H1 (cell line): Measurements from ENCODE around the gene GAS6. TPM values are rescaled to one million over a fixed set of nuclear protein-coding genes. Genes with fewer than 3 reads are reported as not detected.

ENCODE experiments used
- CTCF ChIA-PET: fragments of 300-600 bp; sonication (Branson Sonifier 250); formaldehyde crosslinking; loops from one replicate; lab custom pipeline; 2021; ENCODE audit not compliant: partially characterized antibody; lab: Charles Lee
- POLR2A ChIA-PET: fragments of 300-600 bp; sonication (Branson Sonifier 250); formaldehyde crosslinking; loops from one replicate; lab custom pipeline; 2021; ENCODE audit warnings: inconsistent platforms; ENCODE audit not compliant: partially characterized antibody; lab: Charles Lee
- DNase-seq, 2 experiments: peaks; one replicate each; pipeline versions ENCODE4 v3.0.0 to v3.0.0-alpha.2; 2010 to 2022; ENCODE audit warnings: low spot score in 2 of 2, low read depth in 1 of 2, mixed read lengths in 1 of 2
- FAIRE-seq: peaks from 2 replicates; lab custom pipeline; 2011; peaks lifted over from hg19 to GRCh38; lab: Jason Lieb, UNC
- H2AFZ ChIP-seq: 2 replicates; pipeline ENCODE4 v1.8.1; 2012; ENCODE audit warnings: low read length, inconsistent platforms
- H2AK5ac ChIP-seq: 2 replicates; pipeline ENCODE4 v1.6.1; 2013; ENCODE audit warnings: low read depth, low read length
- H2BK120ac ChIP-seq: replicated peaks from 2 replicates; pipeline ENCODE3; 2013; ENCODE audit warnings: low read depth, low read length, inconsistent platforms
- H2BK12ac ChIP-seq: 2 replicates; pipeline ENCODE4 v1.6.1; 2013; ENCODE audit warnings: low read depth, low read length
- H2BK15ac ChIP-seq: 2 replicates; pipeline ENCODE4 v1.6.1; 2013; ENCODE audit warnings: low read length
- H2BK20ac ChIP-seq: 2 replicates; pipeline ENCODE4 v1.6.1; 2013; ENCODE audit warnings: low read length
- H2BK5ac ChIP-seq: 2 replicates; pipeline ENCODE4 v1.6.1; 2013; ENCODE audit warnings: low read depth, low read length
- H3K14ac ChIP-seq: 2 replicates; pipeline ENCODE4 v1.6.1; 2013; ENCODE audit warnings: inconsistent platforms; ENCODE audit not compliant: insufficient read length
- H3K18ac ChIP-seq: 2 replicates; pipeline ENCODE4 v1.6.1; 2013; ENCODE audit warnings: low read length; ENCODE audit errors: extremely low read depth
- H3K23ac ChIP-seq: 2 replicates; pipeline ENCODE4 v1.6.1; 2013; ENCODE audit warnings: inconsistent platforms; ENCODE audit not compliant: insufficient read length
- H3K23me2 ChIP-seq: 2 replicates; pipeline ENCODE4 v1.6.1; 2013; ENCODE audit warnings: low read depth, low read length
- H3K27ac ChIP-seq: 2 replicates; pipeline ENCODE4 v1.6.1; 2011; ENCODE audit warnings: low read depth, low read length, inconsistent platforms
- H3K27me3 ChIP-seq, 4 experiments: replicated peaks in 1 of 4; 1 replicate in 1 of 4; 2 replicates in 3 of 4; pipeline versions ENCODE4 v1.6.1 to v1.8.1; 2011 to 2013; ENCODE audit warnings: low read length in 3 of 4, mild to moderate bottlenecking in 3 of 4, inconsistent platforms in 2 of 4, mixed read lengths in 2 of 4, moderate library complexity in 1 of 4; ENCODE audit not compliant: control insufficient read depth in 3 of 4, insufficient read depth in 3 of 4; ENCODE audit errors: extremely low read depth in 1 of 4
- H3K36me3 ChIP-seq, 4 experiments: 2 replicates each; pipeline versions ENCODE4 v1.6.1 to v1.8.1; 2011 to 2013; ENCODE audit warnings: mild to moderate bottlenecking in 4 of 4, low read length in 3 of 4, moderate library complexity in 2 of 4, control low read depth in 1 of 4, inconsistent platforms in 1 of 4; ENCODE audit not compliant: insufficient read depth in 4 of 4, control insufficient read depth in 2 of 4
- H3K4ac ChIP-seq: replicated peaks from 2 replicates; pipeline ENCODE3; 2013; ENCODE audit warnings: low read length, low read depth, mixed read lengths, inconsistent platforms; ENCODE audit not compliant: insufficient read length
- H3K4me1 ChIP-seq, 4 experiments: replicated peaks in 1 of 4; 1 replicate in 1 of 4; 2 replicates in 3 of 4; pipeline versions ENCODE4 v1.6.1 to v1.8.1; 2011 to 2013; ENCODE audit warnings: low read length in 3 of 4, inconsistent platforms in 2 of 4, mixed read lengths in 1 of 4; ENCODE audit not compliant: insufficient read depth in 4 of 4, control insufficient read depth in 3 of 4
- H3K4me2 ChIP-seq, 2 experiments: 2 replicates each; pipeline versions ENCODE4 v1.6.1 to v1.8.1; 2011 to 2013; ENCODE audit warnings: low read depth in 2 of 2, low read length in 2 of 2, control low read depth in 1 of 2, inconsistent platforms in 1 of 2, mild to moderate bottlenecking in 1 of 2; ENCODE audit not compliant: insufficient read depth in 1 of 2
- H3K4me3 ChIP-seq, 4 experiments: fragments of 200-600, 300-600 bp in 1 of 4; sonication (generic), shearing (Covaris generic), sonication (Bioruptor Twin) in 1 of 4; 2 replicates each; pipeline versions ENCODE4 v1.5.1 to v1.8.1; 2011 to 2016; ENCODE audit warnings: low read length in 4 of 4, low read depth in 3 of 4, control low read depth in 2 of 4, inconsistent platforms in 2 of 4, mild to moderate bottlenecking in 2 of 4, mixed read lengths in 1 of 4, moderate library complexity in 1 of 4; ENCODE audit not compliant: insufficient read depth in 2 of 4; ENCODE audit errors: extremely low read depth in 1 of 4
- H3K56ac ChIP-seq: replicated peaks from 2 replicates; pipeline ENCODE3; 2013; ENCODE audit warnings: low read depth, mild to moderate bottlenecking, mixed read lengths, low read length, inconsistent platforms; ENCODE audit not compliant: insufficient read length
- H3K79me1 ChIP-seq: 2 replicates; pipeline ENCODE4 v1.6.1; 2013; ENCODE audit warnings: low read depth, low read length, control low read depth
- H3K79me2 ChIP-seq, 2 experiments: 2 replicates each; pipeline versions ENCODE4 v1.6.1 to v1.8.1; 2012 to 2013; ENCODE audit warnings: low read length in 2 of 2, mild to moderate bottlenecking in 2 of 2, inconsistent platforms in 1 of 2; ENCODE audit not compliant: insufficient read depth in 2 of 2, control insufficient read depth in 1 of 2
- H3K9ac ChIP-seq, 4 experiments: replicated peaks in 1 of 4; 1 replicate in 1 of 4; 2 replicates in 3 of 4; pipeline versions ENCODE4 v1.6.1 to v1.8.1; 2011 to 2013; ENCODE audit warnings: low read depth in 3 of 4, low read length in 3 of 4, control low read depth in 2 of 4, mild to moderate bottlenecking in 2 of 4, moderate library complexity in 2 of 4, inconsistent platforms in 1 of 4; ENCODE audit errors: extremely low read depth in 1 of 4
- H3K9me3 ChIP-seq, 2 experiments: 2 replicates each; pipeline versions ENCODE4 v1.6.1 to v1.8.1; 2012 to 2013; ENCODE audit warnings: mild to moderate bottlenecking in 2 of 2, moderate library complexity in 2 of 2, control low read depth in 1 of 2, inconsistent platforms in 1 of 2, low read depth in 1 of 2, low read length in 1 of 2, mixed read lengths in 1 of 2; ENCODE audit not compliant: insufficient read depth in 2 of 2
- H4K20me1 ChIP-seq, 2 experiments: replicated peaks in 1 of 2; 2 replicates each; pipeline versions ENCODE3 to v1.8.1; 2011 to 2013; ENCODE audit warnings: inconsistent platforms in 2 of 2, low read length in 2 of 2, mild to moderate bottlenecking in 1 of 2; ENCODE audit not compliant: insufficient read depth in 2 of 2, control insufficient read depth in 1 of 2
- H4K5ac ChIP-seq: 2 replicates; pipeline ENCODE4 v1.6.1; 2013; ENCODE audit warnings: low read length, low read depth, mixed read lengths, inconsistent platforms; ENCODE audit not compliant: insufficient read length
- H4K8ac ChIP-seq: 2 replicates; pipeline ENCODE4 v1.8.0; 2013; ENCODE audit warnings: mild to moderate bottlenecking, moderate library complexity, low read length, inconsistent platforms; ENCODE audit not compliant: insufficient read depth; ENCODE audit errors: extremely low read depth
- H4K91ac ChIP-seq: replicated peaks from 2 replicates; pipeline ENCODE3; 2013; ENCODE audit warnings: low read length, mixed read lengths, inconsistent platforms; ENCODE audit not compliant: insufficient read length
- CHD2 ChIP-seq: IDR thresholded peaks from 2 replicates; pipeline ENCODE4 v1.6.1; 2012; ENCODE audit warnings: low read length, improper control_type of control experiment
- FOSL1 ChIP-seq: IDR thresholded peaks from 2 replicates; pipeline ENCODE4 v1.6.1; 2011; ENCODE audit warnings: mild to moderate bottlenecking, low read depth, low read length, moderate library complexity; ENCODE audit not compliant: insufficient read depth
- WGBS, 2 experiments: shearing (Covaris generic) in 1 of 2; methylation state at CpG; one replicate each; pipeline versions ENCODE4 v1.1.6 to v1.1.7; 2013 to 2015; ENCODE audit warnings: low lambda C conversion rate in 2 of 2, mixed read lengths in 2 of 2, inconsistent platforms in 1 of 2, low coverage in 1 of 2, missing lambda C conversion rate in 1 of 2; ENCODE audit not compliant: insufficient replicate concordance in 2 of 2, insufficient coverage in 1 of 2, insufficient read length in 1 of 2; ENCODE audit errors: extremely low coverage in 1 of 2, missing lambda C conversion rate in 1 of 2; 5-methylcytosine and 5-hydroxymethylcytosine counted together
- polyA plus RNA-seq, 7 experiments: library from polyadenylated mRNA; depleted of rRNA in 3 of 7; stranded (reverse) in 5 of 7; unstranded in 2 of 7; fragments of >200 nt in 5 of 7; fragments of 200-250 nt in 2 of 7; gene quantifications; 1 replicate in 5 of 7; 2 replicates in 1 of 7; 4 replicates in 1 of 7; pipeline versions ENCODE4 v1.2.1 to v1.2.3, GENCODE V29; 2011 to 2013; ENCODE audit warnings: missing spikeins in 2 of 7, mixed read lengths in 2 of 7
- total RNA-seq: library from RNA; stranded (reverse); fragmentation: NEBNext Ultra II Directional; extraction: Animal tissue kit (Norgen Biotek cat#: 25700); gene quantifications from 2 replicates; pipeline ENCODE4 v1.2.1, GENCODE V29; 2021

The GAS6 gene
- total and polyA plus RNA-seq, 2 of the 8 experiments (the other 6 are each of a cell fraction or from before 2014, with no cell fraction given): 18.6 to 31.0 TPM

DNA sequence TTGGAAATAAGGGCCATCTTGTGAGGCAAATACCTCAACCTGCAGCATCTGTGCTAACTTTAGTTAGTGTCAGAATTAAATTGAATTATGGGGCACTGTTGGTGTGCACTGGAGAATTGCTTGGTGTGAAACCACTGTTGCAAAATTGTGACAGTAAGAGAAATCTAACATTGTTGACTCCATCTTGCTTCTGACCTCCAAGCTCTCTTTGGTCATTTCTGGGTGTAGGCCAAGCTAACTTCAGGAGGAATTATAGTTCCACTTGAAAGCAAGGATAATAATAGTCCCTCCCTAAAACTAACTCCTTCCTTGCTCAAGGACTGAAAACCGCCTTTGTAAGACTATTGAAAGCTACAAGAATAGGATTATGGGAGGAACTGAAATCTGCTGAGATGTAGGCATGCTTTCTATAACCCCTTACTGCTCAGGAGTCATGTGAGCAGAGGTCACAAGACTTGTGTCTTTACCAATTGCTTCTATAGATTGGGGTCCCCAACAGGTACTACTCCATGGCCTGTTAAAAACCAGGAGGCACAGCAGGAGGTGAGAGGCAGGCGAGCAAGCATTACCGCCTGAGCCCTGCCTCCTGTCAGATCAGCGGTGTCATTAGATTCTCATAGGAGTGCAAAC is 24.9 kb upstream of the GAS6 start:
- Histone ChIP-seq H2BK120ac (no peak overlapping the region), H3K9me3 (0 out of 4 replicates have a peak, but pooled peaks cover 0 to 3% of the 10 kb centered on the region in 2 experiments), H3K27me3 (no peaks in the 10 kb centered on the region), H3K79me1 (no peaks in the 10 kb centered on the region), H3K36me3 (no peaks in the 10 kb centered on the region; a peak in 1 of 8 replicates), H3K4me1 (peaks cover 0 to 5% (median 2%) of the 10 kb centered on the region in 4 experiments; a peak in 2 of 7 replicates), H4K8ac (no peak overlapping the region), H2AFZ (no peak overlapping the region), H4K20me1 (no peaks in the 10 kb centered on the region), H2BK12ac (no peak overlapping the region), H2BK15ac (no peak overlapping the region), H3K18ac (no peak overlapping the region), H3K23ac (no peak overlapping the region), H4K5ac (no peak overlapping the region), H3K4me2 (no peak overlapping the region), H2AK5ac (no peak overlapping the region), H3K14ac (no peak overlapping the region), H4K91ac (no peak overlapping the region), H2BK20ac (no peak overlapping the region), H3K79me2 (no peaks in the 10 kb centered on the region), H3K23me2 (no peaks in the 10 kb centered on the region), H3K9ac (no peak overlapping the region), H3K4ac (no peak overlapping the region), H3K27ac (no peak overlapping the region), H3K56ac (no peak overlapping the region), H2BK5ac (no peak overlapping the region), H3K4me3 (no peak overlapping the region)
- TF ChIP-seq CHD2: no peak
- TF ChIP-seq FOSL1: no peak
- CTCF ChIA-PET: no interaction called here
- 95% methylated on average over 4 of the region's 4 CpGs; no CpG with 5 or more reads in 1 of the 2 experiments for WGBS, 2 experiments
- FAIRE-seq (no peak), DNase-seq (no peak)
- POLR2A ChIA-PET: no interaction called here
